ENCODE measurements around the gene SPINK5. TPM values are rescaled to one million over a fixed set of nuclear protein-coding genes. Genes with fewer than 3 reads are reported as not detected.

SPINK5 gene
- polyA plus RNA-seq, 1 donor from 2014 or later: 1.8 TPM

DNA sequence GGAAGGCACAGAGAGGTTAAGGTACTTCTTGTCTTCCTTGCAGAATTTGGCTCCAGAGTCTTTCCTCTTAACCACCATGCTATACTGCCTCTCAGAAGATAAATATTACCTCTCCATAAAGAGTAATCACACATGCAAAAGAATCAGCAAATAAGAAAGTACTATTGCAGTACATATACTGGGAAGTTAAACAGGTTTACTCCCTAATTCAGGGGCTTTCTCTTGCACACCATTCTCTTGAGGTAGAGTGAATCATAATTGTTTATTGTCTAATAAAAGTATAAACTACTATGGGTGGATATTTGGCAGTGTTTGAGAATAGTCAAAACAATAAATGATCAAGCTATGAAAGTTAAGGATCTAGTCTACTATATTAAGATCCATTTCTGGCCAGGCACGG lies 40.4 kb downstream of the SPINK5 start:
- H4K20me1 ChIP-seq (ENCODE audit: insufficient read depth): no peaks in the 10 kb centered on the region
- no peaks in the 10 kb centered on the region for H3K36me3 ChIP-seq (ENCODE audit: insufficient read depth, low read length)
- H3K9me2 ChIP-seq (ENCODE audit: insufficient read depth, low read length): no peaks in the 10 kb centered on the region
- no peak overlapping the region for H3K27ac ChIP-seq (ENCODE audit: low read length)
- TF ChIP-seq, protein P1, sequence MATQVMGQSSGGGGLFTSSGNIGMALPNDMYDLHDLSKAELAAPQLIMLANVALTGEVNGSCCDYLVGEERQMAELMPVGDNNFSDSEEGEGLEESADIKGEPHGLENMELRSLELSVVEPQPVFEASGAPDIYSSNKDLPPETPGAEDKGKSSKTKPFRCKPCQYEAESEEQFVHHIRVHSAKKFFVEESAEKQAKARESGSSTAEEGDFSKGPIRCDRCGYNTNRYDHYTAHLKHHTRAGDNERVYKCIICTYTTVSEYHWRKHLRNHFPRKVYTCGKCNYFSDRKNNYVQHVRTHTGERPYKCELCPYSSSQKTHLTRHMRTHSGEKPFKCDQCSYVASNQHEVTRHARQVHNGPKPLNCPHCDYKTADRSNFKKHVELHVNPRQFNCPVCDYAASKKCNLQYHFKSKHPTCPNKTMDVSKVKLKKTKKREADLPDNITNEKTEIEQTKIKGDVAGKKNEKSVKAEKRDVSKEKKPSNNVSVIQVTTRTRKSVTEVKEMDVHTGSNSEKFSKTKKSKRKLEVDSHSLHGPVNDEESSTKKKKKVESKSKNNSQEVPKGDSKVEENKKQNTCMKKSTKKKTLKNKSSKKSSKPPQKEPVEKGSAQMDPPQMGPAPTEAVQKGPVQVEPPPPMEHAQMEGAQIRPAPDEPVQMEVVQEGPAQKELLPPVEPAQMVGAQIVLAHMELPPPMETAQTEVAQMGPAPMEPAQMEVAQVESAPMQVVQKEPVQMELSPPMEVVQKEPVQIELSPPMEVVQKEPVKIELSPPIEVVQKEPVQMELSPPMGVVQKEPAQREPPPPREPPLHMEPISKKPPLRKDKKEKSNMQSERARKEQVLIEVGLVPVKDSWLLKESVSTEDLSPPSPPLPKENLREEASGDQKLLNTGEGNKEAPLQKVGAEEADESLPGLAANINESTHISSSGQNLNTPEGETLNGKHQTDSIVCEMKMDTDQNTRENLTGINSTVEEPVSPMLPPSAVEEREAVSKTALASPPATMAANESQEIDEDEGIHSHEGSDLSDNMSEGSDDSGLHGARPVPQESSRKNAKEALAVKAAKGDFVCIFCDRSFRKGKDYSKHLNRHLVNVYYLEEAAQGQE (IDR thresholded peaks at IDR 0.05; ENCODE audit: borderline replicate concordance): no peak
- TF ChIP-seq SMC3 (conservative IDR thresholded peaks at IDR 0.05; ENCODE audit: poor library complexity): no peak
- no peak for TF ChIP-seq RAD21 (conservative IDR thresholded peaks at IDR 0.05)
- TF ChIP-seq, protein P2, sequence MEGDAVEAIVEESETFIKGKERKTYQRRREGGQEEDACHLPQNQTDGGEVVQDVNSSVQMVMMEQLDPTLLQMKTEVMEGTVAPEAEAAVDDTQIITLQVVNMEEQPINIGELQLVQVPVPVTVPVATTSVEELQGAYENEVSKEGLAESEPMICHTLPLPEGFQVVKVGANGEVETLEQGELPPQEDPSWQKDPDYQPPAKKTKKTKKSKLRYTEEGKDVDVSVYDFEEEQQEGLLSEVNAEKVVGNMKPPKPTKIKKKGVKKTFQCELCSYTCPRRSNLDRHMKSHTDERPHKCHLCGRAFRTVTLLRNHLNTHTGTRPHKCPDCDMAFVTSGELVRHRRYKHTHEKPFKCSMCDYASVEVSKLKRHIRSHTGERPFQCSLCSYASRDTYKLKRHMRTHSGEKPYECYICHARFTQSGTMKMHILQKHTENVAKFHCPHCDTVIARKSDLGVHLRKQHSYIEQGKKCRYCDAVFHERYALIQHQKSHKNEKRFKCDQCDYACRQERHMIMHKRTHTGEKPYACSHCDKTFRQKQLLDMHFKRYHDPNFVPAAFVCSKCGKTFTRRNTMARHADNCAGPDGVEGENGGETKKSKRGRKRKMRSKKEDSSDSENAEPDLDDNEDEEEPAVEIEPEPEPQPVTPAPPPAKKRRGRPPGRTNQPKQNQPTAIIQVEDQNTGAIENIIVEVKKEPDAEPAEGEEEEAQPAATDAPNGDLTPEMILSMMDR (IDR thresholded peaks at IDR 0.05; ENCODE audit: poor library complexity, severe bottlenecking): no peak
- no peak for TF ChIP-seq MXI1 (conservative IDR thresholded peaks at IDR 0.05; ENCODE audit: poor library complexity, severe bottlenecking)
- TF ChIP-seq EP300 (conservative IDR thresholded peaks at IDR 0.05; ENCODE audit: poor library complexity, severe bottlenecking): no peak
- no peak for TF ChIP-seq EZH2 (IDR thresholded peaks at IDR 0.05; ENCODE audit: borderline replicate concordance, insufficient read depth, low read length, poor library complexity, severe bottlenecking)
- TF ChIP-seq TAF1 (IDR thresholded peaks at IDR 0.05; ENCODE audit: low read depth): no peak
- no peak for TF ChIP-seq POLR2AphosphoS5 (IDR thresholded peaks at IDR 0.05)
- H3K9me3 ChIP-seq (ENCODE audit: low read length): no peaks in the 10 kb centered on the region
- no peak overlapping the region for H2AFZ ChIP-seq (ENCODE audit: low read depth, low read length)
- no peaks in the 10 kb centered on the region for H3F3A ChIP-seq (ENCODE audit: insufficient read depth, low read length, poor library complexity, severe bottlenecking)
- H3K27me3 ChIP-seq (ENCODE audit: insufficient read depth, low read depth, low read length): no peaks in the 10 kb centered on the region
- no peak overlapping the region for H3K9ac ChIP-seq (ENCODE audit: low read length)
- H3K4me2 ChIP-seq (ENCODE audit: low read length): no peak overlapping the region
- H3K79me2 ChIP-seq (replicated peaks; ENCODE audit: insufficient read depth, low read length): no peaks in the 10 kb centered on the region
- H3K4me3 ChIP-seq (ENCODE audit: low read length): no peak overlapping the region

DNA sequence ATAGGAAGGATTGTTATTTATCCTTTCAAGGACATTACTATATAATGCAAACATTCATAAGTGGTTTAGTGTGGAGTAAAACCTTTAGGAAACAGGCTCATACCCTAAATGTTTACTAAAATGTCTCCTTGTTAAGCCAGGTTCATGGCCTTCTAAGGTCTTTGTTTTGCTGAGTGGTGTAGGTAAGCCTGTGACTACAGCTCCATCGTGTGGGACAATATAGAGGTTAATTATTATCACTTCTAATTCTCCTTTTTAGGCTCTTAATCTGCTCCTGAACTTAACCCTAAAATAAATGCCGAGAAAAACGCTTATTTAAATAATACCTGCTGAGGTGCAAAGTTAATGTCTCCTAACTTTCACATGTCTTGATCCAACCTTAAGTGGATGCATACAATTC lies 43.8 kb downstream of the SPINK5 start:
- Histone ChIP-seq H2AFZ (ENCODE audit: low read depth, low read length) (no peak overlapping the region), H4K20me1 (ENCODE audit: insufficient read depth) (no peaks in the 10 kb centered on the region), H3K36me3 (ENCODE audit: insufficient read depth, low read length) (no peaks in the 10 kb centered on the region), H3K27me3 (ENCODE audit: insufficient read depth, low read depth, low read length) (no peaks in the 10 kb centered on the region), H3K4me3 (ENCODE audit: low read length) (no peak overlapping the region), H3K27ac (ENCODE audit: low read length) (no peak overlapping the region), H3F3A (ENCODE audit: insufficient read depth, low read length, poor library complexity, severe bottlenecking) (no peaks in the 10 kb centered on the region), H3K9ac (ENCODE audit: low read length) (no peak overlapping the region), H3K9me2 (ENCODE audit: insufficient read depth, low read length) (no peaks in the 10 kb centered on the region), H3K79me2 (replicated peaks; ENCODE audit: insufficient read depth, low read length) (no peaks in the 10 kb centered on the region), H3K9me3 (ENCODE audit: low read length) (no peaks in the 10 kb centered on the region), H3K4me2 (ENCODE audit: low read length) (no peak overlapping the region)
- TF ChIP-seq POLR2AphosphoS5 (IDR thresholded peaks at IDR 0.05) (no peak), RAD21 (conservative IDR thresholded peaks at IDR 0.05) (no peak), EZH2 (IDR thresholded peaks at IDR 0.05; ENCODE audit: borderline replicate concordance, insufficient read depth, low read length, poor library complexity, severe bottlenecking) (no peak)
- TF ChIP-seq, protein P2 (IDR thresholded peaks at IDR 0.05; ENCODE audit: poor library complexity, severe bottlenecking): no peak
- TF ChIP-seq, protein P1 (IDR thresholded peaks at IDR 0.05; ENCODE audit: borderline replicate concordance): no peak

All from neural cell (in vitro differentiated cells).